Measurements from ENCODE around the gene ERCC1. TPM values are rescaled to one million over a fixed set of nuclear protein-coding genes. Genes with fewer than 3 reads are reported as not detected.

ERCC1 gene
- total RNA-seq, 3 donors from 2014 or later (not counting 1 experiment from before 2014, with no cell fraction given): 46.8 to 55.2 (median 48.2) TPM

- Histone ChIP-seq H3K9me3 (ENCODE audit: control insufficient read depth, insufficient read depth, low read length) (no peaks in the 10 kb centered on the region), H3K36me3 (ENCODE audit: control insufficient read depth, insufficient read depth, low read length) (peaks cover 3% of the 10 kb centered on the region), H3K27me3 (ENCODE audit: control insufficient read depth, insufficient read depth, low read length) (no peaks in the 10 kb centered on the region), H3K4me1 (ENCODE audit: control insufficient read depth, insufficient read depth, low read length) (peaks cover 7% of the 10 kb centered on the region), H3K4me3 (ENCODE audit: low read length) (no peak overlapping the region), H3K27ac (ENCODE audit: low read length) (no peak overlapping the region)
- no peaks in the 10 kb centered on the region for H3K36me3 Mint-ChIP-seq
- no peaks in the 10 kb centered on the region for H3K9me3 Mint-ChIP-seq
- peaks cover 0 to 4% of the 10 kb centered on the region in 2 donors for H3K4me1 Mint-ChIP-seq
- H3K27ac Mint-ChIP-seq: no peak overlapping the region
- no peak for TF ChIP-seq CTCF (IDR thresholded peaks at IDR 0.05)
- intact Hi-C loops (cut with micrococcal nuclease): no loop called here
- no peak for ATAC-seq
- DNase-seq: no peak
- WGBS (ENCODE audit: insufficient coverage): 94% methylated on average over 12 of the region's 12 CpGs
- no peaks in the 10 kb centered on the region for H3K27me3 Mint-ChIP-seq (ENCODE audit: low read depth in 2 of 2)
- no peak overlapping the region for H3K4me3 Mint-ChIP-seq
Measured at GRCh38 chr19:45364696-45365095, 59.0 kb downstream of the ERCC1 start.

DNA sequence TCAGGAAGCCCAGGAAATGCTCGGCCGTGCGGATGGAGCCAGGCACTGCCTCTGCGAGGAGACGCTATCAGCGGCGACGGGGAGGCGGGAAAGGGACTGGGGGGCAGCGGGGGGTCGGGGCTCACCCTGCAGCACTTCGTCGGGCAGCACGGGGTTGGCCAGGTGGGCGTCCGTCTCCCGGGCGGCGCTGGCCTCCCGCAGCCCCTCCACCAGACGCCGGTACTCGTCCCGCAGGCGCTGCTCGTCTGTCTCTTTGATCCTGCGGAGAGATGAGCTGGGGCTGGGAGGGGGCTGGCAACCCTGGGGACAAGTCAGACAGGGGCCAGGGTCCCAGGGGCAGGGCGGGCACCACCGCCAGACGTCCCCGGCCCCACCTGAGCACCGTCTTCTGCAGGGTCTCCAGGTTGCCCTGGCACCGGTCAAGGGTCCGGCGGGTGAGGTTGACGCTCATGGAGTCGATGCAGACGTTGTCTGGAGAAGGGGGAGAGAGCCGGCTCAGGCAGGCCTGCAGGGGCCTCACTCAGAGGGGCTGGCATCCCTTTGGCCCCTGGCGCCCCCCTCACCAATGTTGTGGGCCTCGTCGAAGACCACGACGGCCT, 59.8 kb downstream of the ERCC1 start:
- DNase-seq (no peak), ATAC-seq (no peak)
- no peak for TF ChIP-seq CTCF (IDR thresholded peaks at IDR 0.05)
- no peak overlapping the region for H3K27ac Mint-ChIP-seq
- no peak overlapping the region for H3K4me3 Mint-ChIP-seq
- H3K9me3 Mint-ChIP-seq: no peaks in the 10 kb centered on the region
- H3K4me1 ChIP-seq (ENCODE audit: control insufficient read depth, insufficient read depth, low read length): peaks cover under 1% of the 10 kb centered on the region
- WGBS (ENCODE audit: insufficient coverage): 95% methylated on average over 44 of the region's 44 CpGs
- no peaks in the 10 kb centered on the region for H3K27me3 ChIP-seq (ENCODE audit: control insufficient read depth, insufficient read depth, low read length)
- intact Hi-C loops (cut with micrococcal nuclease): no loop called here
- peaks cover 0 to 4% of the 10 kb centered on the region in 2 donors for H3K4me1 Mint-ChIP-seq
- H3K4me3 ChIP-seq (ENCODE audit: low read length): no peak overlapping the region
- H3K36me3 ChIP-seq (ENCODE audit: control insufficient read depth, insufficient read depth, low read length): peaks cover 3% of the 10 kb centered on the region
- no peaks in the 10 kb centered on the region for H3K9me3 ChIP-seq (ENCODE audit: control insufficient read depth, insufficient read depth, low read length)
- H3K27me3 Mint-ChIP-seq (ENCODE audit: low read depth in 2 of 2): no peaks in the 10 kb centered on the region
- no peaks in the 10 kb centered on the region for H3K36me3 Mint-ChIP-seq
- no peak overlapping the region for H3K27ac ChIP-seq (ENCODE audit: low read length)

GRCh38 chr19:45362291-45362690, 61.4 kb downstream of the ERCC1 start:
- TF ChIP-seq CTCF (IDR thresholded peaks at IDR 0.05): no peak
- Mint-ChIP-seq H3K9me3 (no peaks in the 10 kb centered on the region), H3K27ac (no peak overlapping the region), H3K36me3 (no peaks in the 10 kb centered on the region), H3K27me3 (ENCODE audit: low read depth in 2 of 2) (no peaks in the 10 kb centered on the region), H3K4me3 (no peak overlapping the region), H3K4me1 (no peaks in the 10 kb centered on the region)
- Histone ChIP-seq H3K27ac (ENCODE audit: low read length) (no peak overlapping the region), H3K27me3 (ENCODE audit: control insufficient read depth, insufficient read depth, low read length) (no peaks in the 10 kb centered on the region), H3K9me3 (ENCODE audit: control insufficient read depth, insufficient read depth, low read length) (no peaks in the 10 kb centered on the region), H3K4me1 (ENCODE audit: control insufficient read depth, insufficient read depth, low read length) (no peaks in the 10 kb centered on the region), H3K36me3 (ENCODE audit: control insufficient read depth, insufficient read depth, low read length) (peaks cover 3% of the 10 kb centered on the region), H3K4me3 (ENCODE audit: low read length) (no peak overlapping the region)
- intact Hi-C loops (cut with micrococcal nuclease): no loop called here
- WGBS (ENCODE audit: insufficient coverage): 86% methylated on average over 16 of the region's 16 CpGs
- no peak for ATAC-seq
- DNase-seq: no peak

DNA sequence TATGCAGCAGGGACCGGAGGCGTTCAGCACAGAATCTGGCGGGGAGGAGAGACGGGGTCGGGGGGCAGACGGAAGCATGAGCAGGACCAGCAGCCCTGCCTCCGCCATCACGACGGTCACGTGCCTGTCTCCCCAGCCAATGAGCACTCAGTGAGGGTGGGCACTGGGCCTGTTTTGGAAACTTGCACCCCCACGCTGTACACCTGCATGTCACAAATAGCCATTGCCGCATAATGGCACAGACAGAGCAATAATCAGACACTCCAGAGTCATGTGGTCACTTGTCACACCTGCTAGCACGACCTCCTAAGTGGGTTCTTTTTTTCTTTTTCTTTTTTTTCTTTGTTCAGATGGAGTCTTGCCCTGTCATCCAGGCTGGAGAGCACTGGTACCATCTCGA, 62.1 kb downstream of the ERCC1 start:
- H3K4me1 ChIP-seq (ENCODE audit: control insufficient read depth, insufficient read depth, low read length): no peaks in the 10 kb centered on the region
- DNase-seq: no peak
- 95% methylated on average over 14 of the region's 14 CpGs for WGBS (ENCODE audit: insufficient coverage)
- Mint-ChIP-seq H3K4me1 (no peaks in the 10 kb centered on the region), H3K4me3 (no peak overlapping the region), H3K27ac (no peak overlapping the region), H3K27me3 (ENCODE audit: low read depth in 2 of 2) (no peaks in the 10 kb centered on the region), H3K9me3 (no peaks in the 10 kb centered on the region), H3K36me3 (no peaks in the 10 kb centered on the region)
- H3K36me3 ChIP-seq (ENCODE audit: control insufficient read depth, insufficient read depth, low read length): peaks cover 3% of the 10 kb centered on the region
- ATAC-seq: no peak
- TF ChIP-seq CTCF (IDR thresholded peaks at IDR 0.05): no peak
- H3K27me3 ChIP-seq (ENCODE audit: control insufficient read depth, insufficient read depth, low read length): no peaks in the 10 kb centered on the region
- no peaks in the 10 kb centered on the region for H3K9me3 ChIP-seq (ENCODE audit: control insufficient read depth, insufficient read depth, low read length)
- intact Hi-C loops (cut with micrococcal nuclease): no loop called here
- no peak overlapping the region for H3K27ac ChIP-seq (ENCODE audit: low read length)
- H3K4me3 ChIP-seq (ENCODE audit: low read length): no peak overlapping the region
